ENCODE results near the gene URAD. TPM values are rescaled to one million over a fixed set of nuclear protein-coding genes. Genes with fewer than 3 reads are reported as not detected.

The URAD gene
- total and polyA plus RNA-seq, 7 donors: 15.4 to 30.6 (median 20.8) TPM; not detected in 4

GRCh38 chr13:27953676-27954405 lies 34.7 kb downstream of the URAD start:
- H3K4me3 ChIP-seq: peak overlapping the region; percentile 12 to 51 (median 40)
- TF ChIP-seq POLR2A (IDR thresholded peaks at IDR 0.05): no peak
- peak; percentile 51 to 80 (median 66) for TF ChIP-seq CTCF (IDR thresholded peaks at IDR 0.05)
- no peak for TF ChIP-seq EP300 (IDR thresholded peaks at IDR 0.05)
- 0 to 2% methylated on average over 71 of the region's 71 CpGs for WGBS, 2 donors
- H3K4me1 ChIP-seq: peaks cover 0 to 16% (median 15%) of the 10 kb centered on the region in 4 donors
- DNase-seq: peak; percentile 80
- H3K36me3 ChIP-seq: no peaks in the 10 kb centered on the region
- H3K27ac ChIP-seq: peak overlapping the region in 1 of 4 donors; percentile 42
- H3K9me3 ChIP-seq: no peaks in the 10 kb centered on the region
- intact Hi-C loops (cut with DNase I): loop anchor here (10.0 kb wide), 1 partner anchor 129 kb away; no protein-coding TSS in a partner anchor
- H3K27me3 ChIP-seq: peaks cover 42 to 93% (median 63%) of the 10 kb centered on the region in 3 donors

- Histone ChIP-seq H3K4me3 (peak overlapping the region in 3 of 4 donors; percentile 39 to 51 (median 42)), H3K27ac (peak overlapping the region in 1 of 4 donors; percentile 42), H3K9me3 (no peaks in the 10 kb centered on the region), H3K4me1 (peaks cover 0 to 16% (median 15%) of the 10 kb centered on the region in 4 donors), H3K27me3 (peaks cover 35 to 89% (median 55%) of the 10 kb centered on the region in 3 donors), H3K36me3 (no peaks in the 10 kb centered on the region)
- no peak for DNase-seq
- no peak for TF ChIP-seq POLR2AphosphoS5 (IDR thresholded peaks at IDR 0.05)
- TF ChIP-seq CTCF (IDR thresholded peaks at IDR 0.05): no peak
- no peak for TF ChIP-seq EP300 (IDR thresholded peaks at IDR 0.05)
- no peak for TF ChIP-seq POLR2A (IDR thresholded peaks at IDR 0.05)
- WGBS, 2 donors: 3 to 9% methylated on average over 30 of the region's 30 CpGs
- intact Hi-C loops (cut with DNase I): loop anchor here (10.0 kb wide), 1 partner anchor 128 kb away; no protein-coding TSS in a partner anchor
Observed at GRCh38 chr13:27952876-27953675, 35.4 kb downstream of the URAD start.

- TF ChIP-seq POLR2A (IDR thresholded peaks at IDR 0.05): no peak
- no peak for TF ChIP-seq POLR2AphosphoS5 (IDR thresholded peaks at IDR 0.05)
- no peak for TF ChIP-seq CTCF (IDR thresholded peaks at IDR 0.05)
- no peak for TF ChIP-seq EP300 (IDR thresholded peaks at IDR 0.05)
- Histone ChIP-seq H3K9me3 (peaks cover 0 to 7% (median 4%) of the 10 kb centered on the region in 4 donors), H3K27me3 (peaks cover 0 to 5% (median 0%) of the 10 kb centered on the region in 3 donors), H3K36me3 (no peaks in the 10 kb centered on the region), H3K4me3 (no peak overlapping the region), H3K27ac (no peak overlapping the region), H3K4me1 (no peaks in the 10 kb centered on the region)
- intact Hi-C loops (cut with DNase I): no loop called here
- DNase-seq: no peak
- 24 to 80% methylated on average over 1 of the region's 1 CpG for WGBS, 2 donors
Observed at GRCh38 chr13:27942972-27943371, 45.5 kb downstream of the URAD start.

GRCh38 chr13:27933580-27934328 lies 54.7 kb downstream of the URAD start:
- no peak for DNase-seq
- intact Hi-C loops (cut with DNase I): no loop called here
- H3K9me3 ChIP-seq: no peaks in the 10 kb centered on the region
- 85 to 91% methylated on average over 2 of the region's 2 CpGs for WGBS, 2 donors
- H3K4me1 ChIP-seq: no peaks in the 10 kb centered on the region
- no peaks in the 10 kb centered on the region for H3K36me3 ChIP-seq
- H3K27ac ChIP-seq: no peak overlapping the region
- peaks cover 14 to 49% (median 30%) of the 10 kb centered on the region in 3 donors for H3K27me3 ChIP-seq
- no peak overlapping the region for H3K4me3 ChIP-seq
- TF ChIP-seq POLR2AphosphoS5 (IDR thresholded peaks at IDR 0.05) (no peak), CTCF (IDR thresholded peaks at IDR 0.05) (no peak), POLR2A (IDR thresholded peaks at IDR 0.05) (no peak), EP300 (IDR thresholded peaks at IDR 0.05) (no peak)
